Peyer's patch (tissue), 4 donors: Measurements from ENCODE around the gene DLK1.

Experiments used
- POLR2A ChIP-seq, 2 donors: fragments of 450-650 bp; IDR thresholded peaks; one replicate each; pipeline ENCODE4 v1.5.1; 2017; ENCODE audit warnings: antibody characterized with exemption in 2 of 2, mild to moderate bottlenecking in 2 of 2, moderate library complexity in 2 of 2
- TF ChIP-seq, protein P1 (sequence below), 6 experiments: fragments of 450-650 bp in 4 of 6; fragments of 200-600 bp in 2 of 6; sonication (generic) in 1 of 6; IDR thresholded peaks; one replicate each; pipeline ENCODE4 v1.5.1; 2017 to 2019; ENCODE audit warnings: antibody characterized with exemption in 6 of 6, mild to moderate bottlenecking in 3 of 6, moderate library complexity in 1 of 6

DNA sequence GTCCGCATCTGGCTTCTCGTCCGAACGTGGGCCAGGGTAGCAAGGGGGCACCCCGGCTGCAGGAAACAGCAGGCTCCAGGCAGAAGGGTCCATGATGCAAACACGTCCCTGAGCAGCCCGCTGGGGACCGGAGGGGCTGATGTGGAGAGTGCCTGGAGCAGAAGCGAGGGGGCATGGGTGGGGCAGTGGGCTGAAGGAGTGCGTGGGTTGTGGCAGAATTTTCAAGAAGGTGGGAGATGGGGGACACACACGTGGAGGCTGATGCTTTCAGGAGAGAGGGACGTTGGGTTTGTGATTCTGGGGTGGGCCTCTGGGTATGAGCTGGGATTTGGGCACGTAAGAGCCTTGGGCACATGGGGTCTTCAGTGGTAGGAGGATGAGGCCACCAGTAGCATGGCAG, 45.6 kb upstream of the DLK1 start:
- TF ChIP-seq POLR2A (IDR thresholded peaks at IDR 0.05): no peak
- TF ChIP-seq, protein P1, sequence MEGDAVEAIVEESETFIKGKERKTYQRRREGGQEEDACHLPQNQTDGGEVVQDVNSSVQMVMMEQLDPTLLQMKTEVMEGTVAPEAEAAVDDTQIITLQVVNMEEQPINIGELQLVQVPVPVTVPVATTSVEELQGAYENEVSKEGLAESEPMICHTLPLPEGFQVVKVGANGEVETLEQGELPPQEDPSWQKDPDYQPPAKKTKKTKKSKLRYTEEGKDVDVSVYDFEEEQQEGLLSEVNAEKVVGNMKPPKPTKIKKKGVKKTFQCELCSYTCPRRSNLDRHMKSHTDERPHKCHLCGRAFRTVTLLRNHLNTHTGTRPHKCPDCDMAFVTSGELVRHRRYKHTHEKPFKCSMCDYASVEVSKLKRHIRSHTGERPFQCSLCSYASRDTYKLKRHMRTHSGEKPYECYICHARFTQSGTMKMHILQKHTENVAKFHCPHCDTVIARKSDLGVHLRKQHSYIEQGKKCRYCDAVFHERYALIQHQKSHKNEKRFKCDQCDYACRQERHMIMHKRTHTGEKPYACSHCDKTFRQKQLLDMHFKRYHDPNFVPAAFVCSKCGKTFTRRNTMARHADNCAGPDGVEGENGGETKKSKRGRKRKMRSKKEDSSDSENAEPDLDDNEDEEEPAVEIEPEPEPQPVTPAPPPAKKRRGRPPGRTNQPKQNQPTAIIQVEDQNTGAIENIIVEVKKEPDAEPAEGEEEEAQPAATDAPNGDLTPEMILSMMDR (IDR thresholded peaks at IDR 0.05): no peak
